ENCODE data around the gene DNAH7. TPM values are rescaled to one million over a fixed set of nuclear protein-coding genes. Genes with fewer than 3 reads are reported as not detected.

The DNAH7 gene
- total and polyA plus RNA-seq, 9 of the 15 experiments (the other 6 are each of a cell fraction or from before 2014, with no cell fraction given): 0.03 to 0.42 (median 0.18) TPM

DNA sequence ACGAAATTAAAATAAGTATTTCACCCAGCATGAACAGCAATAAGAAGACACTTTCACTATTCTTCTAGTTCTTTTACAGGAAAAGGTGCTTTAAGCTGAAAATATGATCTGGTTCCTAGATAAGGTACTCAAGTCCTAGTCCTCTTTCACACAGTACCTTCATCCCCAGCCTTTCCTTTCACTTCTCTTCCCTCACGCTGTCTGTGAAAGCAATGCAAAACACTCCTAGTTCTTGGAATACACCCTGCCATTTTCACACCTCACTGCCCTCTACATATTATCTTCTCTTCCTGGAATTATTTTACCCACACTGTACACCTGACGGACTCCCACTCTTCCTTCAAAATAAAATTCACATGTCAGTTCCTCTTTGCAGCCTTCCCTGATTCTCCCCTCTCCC is 82.9 kb downstream of the DNAH7 start:
- in situ Hi-C loops (cut with MboI) (no loop called here), intact Hi-C loops (cut with micrococcal nuclease) (no loop called here)
- DNase-seq (ENCODE audit: extremely low read depth in 1 of 4, low spot score in 3 of 4): no peak
- no peaks in the 10 kb centered on the region for H3K4me1 ChIP-seq (replicated peaks in 1 of 2; ENCODE audit: control insufficient read depth in 2 of 2, insufficient read depth in 2 of 2, low read length in 2 of 2)
- no peaks in the 10 kb centered on the region for H4K20me1 ChIP-seq (replicated peaks; ENCODE audit: control insufficient read depth, insufficient read depth, low read length)
- 0% methylated on average over 3 of the region's 3 CpGs for WGBS (ENCODE audit: insufficient coverage, low coverage, missing lambda C conversion rate)
- TF ChIP-seq ZNF707 (CRISPR knock-in tag; conservative IDR thresholded peaks at IDR 0.05) (no peak), PCBP1 (IDR thresholded peaks at IDR 0.05; ENCODE audit: low read depth, low read length, poor library complexity, severe bottlenecking) (no peak), TBL1XR1 (IDR thresholded peaks at IDR 0.05; ENCODE audit: low read length in 2 of 2) (no peak), HMGN3 (IDR thresholded peaks at IDR 0.05; ENCODE audit: borderline replicate concordance, extremely low read depth, insufficient read length, low read depth, low read length) (no peak), RAD51 (IDR thresholded peaks at IDR 0.05; ENCODE audit: borderline replicate concordance, low read depth) (no peak), NFE2L1 (tag; IDR thresholded peaks at IDR 0.05; ENCODE audit: borderline replicate concordance, low read depth) (no peak), GTF2E2 (tag; IDR thresholded peaks at IDR 0.05) (no peak), SNAPC5 (CRISPR knock-in tag; IDR thresholded peaks at IDR 0.05) (no peak), NCOA4 (IDR thresholded peaks at IDR 0.05; ENCODE audit: partially characterized antibody) (no peak), THRB (CRISPR knock-in tag; conservative IDR thresholded peaks at IDR 0.05) (no peak), C11orf30 (IDR thresholded peaks at IDR 0.05; ENCODE audit: low read depth) (no peak)
- TF ChIP-seq, protein P1, sequence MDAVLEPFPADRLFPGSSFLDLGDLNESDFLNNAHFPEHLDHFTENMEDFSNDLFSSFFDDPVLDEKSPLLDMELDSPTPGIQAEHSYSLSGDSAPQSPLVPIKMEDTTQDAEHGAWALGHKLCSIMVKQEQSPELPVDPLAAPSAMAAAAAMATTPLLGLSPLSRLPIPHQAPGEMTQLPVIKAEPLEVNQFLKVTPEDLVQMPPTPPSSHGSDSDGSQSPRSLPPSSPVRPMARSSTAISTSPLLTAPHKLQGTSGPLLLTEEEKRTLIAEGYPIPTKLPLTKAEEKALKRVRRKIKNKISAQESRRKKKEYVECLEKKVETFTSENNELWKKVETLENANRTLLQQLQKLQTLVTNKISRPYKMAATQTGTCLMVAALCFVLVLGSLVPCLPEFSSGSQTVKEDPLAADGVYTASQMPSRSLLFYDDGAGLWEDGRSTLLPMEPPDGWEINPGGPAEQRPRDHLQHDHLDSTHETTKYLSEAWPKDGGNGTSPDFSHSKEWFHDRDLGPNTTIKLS (IDR thresholded peaks at IDR 0.05; ENCODE audit: borderline replicate concordance, low read depth): no peak
- H3K4me3 ChIP-seq: no peak overlapping the region
- no peak overlapping the region for H2AFZ ChIP-seq (ENCODE audit: low read depth, low read length)
- H3K79me2 ChIP-seq (ENCODE audit: control insufficient read depth, insufficient read depth, low read length): no peaks in the 10 kb centered on the region
- no peak overlapping the region for H3K9ac ChIP-seq (ENCODE audit: insufficient read depth in 1 of 2, low read depth in 2 of 2, low read length in 2 of 2)
- H3K4me2 ChIP-seq (ENCODE audit: insufficient read depth, low read length): no peak overlapping the region
- POLR2A ChIA-PET: no interaction called here
- no peak for ATAC-seq
- CTCF ChIA-PET (ENCODE audit: low intra/inter-chr PET ratio): no interaction called here
- no TSS peak for BruUV-seq (replicated peaks)
- no peaks in the 10 kb centered on the region for H3K27me3 ChIP-seq (ENCODE audit: control insufficient read depth in 2 of 2, insufficient read depth in 2 of 2, low read length in 2 of 2)
- H3K36me3 ChIP-seq (ENCODE audit: control insufficient read depth, insufficient read depth, low read length): no peaks in the 10 kb centered on the region
- no peak overlapping the region for H3K27ac ChIP-seq (ENCODE audit: extremely low read depth, low read depth, low read length)
- H3K9me1 ChIP-seq (ENCODE audit: control insufficient read depth, insufficient read depth, low read length): no peaks in the 10 kb centered on the region
- H3K9me3 ChIP-seq (replicated peaks; ENCODE audit: control insufficient read depth, insufficient read depth, low read depth, low read length): no peaks in the 10 kb centered on the region
- no peak for FAIRE-seq

Data from K562 (cell line).